Right atrium auricular region (tissue), 2 donors: ENCODE measurements around the gene RNASE12. TPM values are rescaled to one million over a fixed set of nuclear protein-coding genes. Genes with fewer than 3 reads are reported as not detected.

ENCODE experiments used
- DNase-seq: peaks from one replicate; pipeline ENCODE4 v3.0.0-alpha.2; 2019; ENCODE audit warnings: low spot score
- H3K27ac ChIP-seq, 2 donors: fragments of 200-600 bp; sonication (generic); 1 replicate in 1 of 2; 2 replicates in 1 of 2; pipeline ENCODE4 v1.5.1; 2016 to 2019
- H3K27me3 ChIP-seq, 2 donors: fragments of 200-600 bp; sonication (generic); one replicate each; pipeline versions ENCODE4 v1.5.1 to v1.6.0; 2017 to 2019
- H3K36me3 ChIP-seq: fragments of 200-600 bp; sonication (generic); one replicate; pipeline ENCODE4 v1.5.1; 2016
- H3K4me1 ChIP-seq, 2 donors: fragments of 200-600 bp; sonication (generic); one replicate each; pipeline versions ENCODE4 v1.5.1 to v1.6.0; 2017 to 2019
- H3K4me3 ChIP-seq, 2 donors: fragments of 200-600 bp; sonication (generic); 1 replicate in 1 of 2; 2 replicates in 1 of 2; pipeline ENCODE4 v1.5.1; 2017 to 2019; ENCODE audit warnings: mild to moderate bottlenecking in 1 of 2, moderate library complexity in 1 of 2
- H3K9me3 ChIP-seq, 2 donors: fragments of 200-600 bp; sonication (generic); one replicate each; pipeline ENCODE4 v1.5.1; 2019
- total RNA-seq, 2 donors: library from RNA; depleted of rRNA; stranded (reverse); fragments of >200 nt; gene quantifications; one replicate each; pipeline ENCODE4 v1.1.0, GENCODE V29; 2016
- TF ChIP-seq, protein P1 (sequence below), 2 donors: fragments of 200-600 bp; sonication (generic); IDR thresholded peaks; one replicate each; pipeline ENCODE4 v1.5.1; 2019; ENCODE audit warnings: antibody characterized with exemption in 2 of 2

Gene RNASE12
- total RNA-seq, 2 donors from 2014 or later, result not detected

DNA sequence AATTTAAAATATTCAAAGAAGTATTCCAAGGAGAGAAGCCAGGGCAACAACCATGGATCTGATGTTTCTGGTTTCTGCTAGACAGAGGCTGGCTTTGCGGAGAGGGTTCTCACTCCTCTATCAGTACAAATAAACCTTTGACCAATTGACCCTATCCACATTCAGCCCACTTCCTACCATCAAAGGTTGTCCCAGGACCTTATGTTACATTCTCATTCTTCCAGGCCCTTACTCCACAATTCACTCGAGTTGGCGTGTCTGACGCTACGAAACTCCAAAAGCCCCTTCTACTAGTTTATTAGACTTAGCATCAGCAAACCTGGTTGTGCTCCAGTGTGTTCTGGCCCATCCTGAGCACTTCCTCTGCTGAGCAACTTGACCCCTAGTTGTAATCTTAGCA is 24.8 kb upstream of the RNASE12 start:
- H3K27ac ChIP-seq, result no peak overlapping the region
- H3K4me3 ChIP-seq, result no peak overlapping the region
- TF ChIP-seq, protein P1, sequence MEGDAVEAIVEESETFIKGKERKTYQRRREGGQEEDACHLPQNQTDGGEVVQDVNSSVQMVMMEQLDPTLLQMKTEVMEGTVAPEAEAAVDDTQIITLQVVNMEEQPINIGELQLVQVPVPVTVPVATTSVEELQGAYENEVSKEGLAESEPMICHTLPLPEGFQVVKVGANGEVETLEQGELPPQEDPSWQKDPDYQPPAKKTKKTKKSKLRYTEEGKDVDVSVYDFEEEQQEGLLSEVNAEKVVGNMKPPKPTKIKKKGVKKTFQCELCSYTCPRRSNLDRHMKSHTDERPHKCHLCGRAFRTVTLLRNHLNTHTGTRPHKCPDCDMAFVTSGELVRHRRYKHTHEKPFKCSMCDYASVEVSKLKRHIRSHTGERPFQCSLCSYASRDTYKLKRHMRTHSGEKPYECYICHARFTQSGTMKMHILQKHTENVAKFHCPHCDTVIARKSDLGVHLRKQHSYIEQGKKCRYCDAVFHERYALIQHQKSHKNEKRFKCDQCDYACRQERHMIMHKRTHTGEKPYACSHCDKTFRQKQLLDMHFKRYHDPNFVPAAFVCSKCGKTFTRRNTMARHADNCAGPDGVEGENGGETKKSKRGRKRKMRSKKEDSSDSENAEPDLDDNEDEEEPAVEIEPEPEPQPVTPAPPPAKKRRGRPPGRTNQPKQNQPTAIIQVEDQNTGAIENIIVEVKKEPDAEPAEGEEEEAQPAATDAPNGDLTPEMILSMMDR (IDR thresholded peaks at IDR 0.05), result no peak
- no peaks in the 10 kb centered on the region for H3K9me3 ChIP-seq
- no peaks in the 10 kb centered on the region for H3K36me3 ChIP-seq
- no peak for DNase-seq
- peaks cover 0 to 15% of the 10 kb centered on the region in 2 donors for H3K4me1 ChIP-seq
- no peaks in the 10 kb centered on the region for H3K27me3 ChIP-seq

DNA sequence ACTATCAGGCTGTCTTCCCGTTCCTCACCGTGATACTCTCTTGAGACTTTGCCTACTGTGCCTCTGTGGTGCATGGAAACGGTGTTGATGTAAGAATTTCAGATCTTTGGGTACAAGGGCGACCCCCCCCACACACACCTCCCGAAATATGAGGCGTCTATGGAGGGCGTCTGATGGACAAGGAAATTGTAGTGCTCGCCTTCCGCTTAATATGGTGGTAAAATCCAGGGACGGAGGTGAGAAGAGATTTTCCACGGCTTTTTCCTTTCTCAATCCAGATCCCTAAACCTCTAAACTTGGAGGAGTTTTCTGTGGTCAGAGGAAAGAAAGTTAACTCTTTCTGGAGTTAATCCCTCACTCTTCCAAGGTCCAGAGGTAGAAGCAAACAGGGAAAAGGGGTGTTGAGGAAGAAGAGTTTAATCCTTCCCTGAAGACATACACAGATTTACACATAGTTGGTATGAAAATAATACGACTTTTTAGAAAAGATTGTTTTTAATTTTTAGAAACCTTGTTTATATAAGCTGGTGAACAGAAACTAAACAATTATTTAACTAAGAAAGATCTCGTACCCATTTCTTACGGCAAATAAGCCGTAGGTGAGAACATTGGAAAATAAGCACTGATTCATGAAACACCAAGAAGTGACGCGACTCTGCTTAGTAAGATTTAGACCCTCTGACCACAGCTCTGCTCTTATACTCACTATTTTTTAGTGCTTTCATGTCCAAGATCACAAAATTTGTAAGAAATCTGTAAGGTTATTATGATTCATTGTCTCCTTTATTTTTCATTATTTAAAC is 23.1 kb upstream of the RNASE12 start:
- no peak for DNase-seq
- peaks cover 0 to 22% of the 10 kb centered on the region in 2 donors for H3K4me1 ChIP-seq
- TF ChIP-seq, protein P1 (IDR thresholded peaks at IDR 0.05), result no peak
- no peaks in the 10 kb centered on the region for H3K27me3 ChIP-seq
- H3K27ac ChIP-seq, result peak overlapping the region; percentile 67 to 76
- no peaks in the 10 kb centered on the region for H3K36me3 ChIP-seq
- H3K4me3 ChIP-seq, result peak overlapping the region; percentile 46 to 58
- no peaks in the 10 kb centered on the region for H3K9me3 ChIP-seq

DNA sequence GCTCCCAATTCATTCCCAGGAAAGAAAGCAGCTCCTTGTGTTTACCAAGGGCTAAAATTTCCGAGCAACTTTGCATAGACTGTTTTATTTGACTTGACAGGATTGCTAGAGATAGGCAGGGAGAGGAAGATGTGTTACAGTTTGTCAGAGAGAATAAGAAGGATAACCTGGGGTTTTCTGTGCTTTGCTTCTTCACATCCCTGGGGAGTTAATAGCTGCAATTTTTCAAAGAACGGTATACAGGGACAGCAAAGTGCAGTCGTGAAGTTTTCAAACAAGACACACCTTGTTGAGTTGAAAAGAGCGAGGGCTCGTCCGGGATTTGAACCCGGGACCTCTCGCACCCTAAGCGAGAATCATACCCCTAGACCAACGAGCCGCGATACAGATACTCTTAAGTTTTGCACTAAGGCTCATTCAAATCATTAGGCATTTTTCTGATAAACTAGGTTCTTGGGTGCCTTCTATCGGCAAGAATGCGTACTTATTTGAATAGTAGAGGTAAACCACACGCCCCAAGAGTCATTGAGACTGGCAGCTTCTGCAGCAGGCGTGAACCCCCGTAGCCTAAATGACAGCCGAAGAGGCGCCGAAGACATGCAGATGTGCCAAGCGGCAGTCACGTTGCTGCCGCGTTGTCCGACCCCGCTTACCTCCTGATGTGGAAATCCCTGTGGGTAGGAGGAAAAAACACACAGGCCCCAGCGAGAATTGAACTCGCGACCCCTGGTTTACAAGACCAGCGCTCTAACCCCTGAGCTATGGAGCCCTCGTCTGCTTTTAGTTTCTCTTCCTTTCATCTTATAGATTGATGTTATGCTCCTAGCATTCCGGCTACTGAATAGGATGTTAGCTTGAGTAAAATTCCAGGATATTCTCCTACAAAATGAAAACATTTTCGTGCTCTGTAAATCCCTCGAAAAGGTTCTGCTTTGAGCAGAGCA is 22.2 kb upstream of the RNASE12 start:
- DNase-seq, result peak; percentile 85
- TF ChIP-seq, protein P1 (IDR thresholded peaks at IDR 0.05), result peak; percentile 59 to 81
- H3K36me3 ChIP-seq, result no peaks in the 10 kb centered on the region
- peaks cover 0 to 22% of the 10 kb centered on the region in 2 donors for H3K4me1 ChIP-seq
- peak overlapping the region; percentile 67 to 76 for H3K27ac ChIP-seq
- peak overlapping the region; percentile 46 to 58 for H3K4me3 ChIP-seq
- H3K27me3 ChIP-seq, result no peaks in the 10 kb centered on the region
- no peaks in the 10 kb centered on the region for H3K9me3 ChIP-seq

DNA sequence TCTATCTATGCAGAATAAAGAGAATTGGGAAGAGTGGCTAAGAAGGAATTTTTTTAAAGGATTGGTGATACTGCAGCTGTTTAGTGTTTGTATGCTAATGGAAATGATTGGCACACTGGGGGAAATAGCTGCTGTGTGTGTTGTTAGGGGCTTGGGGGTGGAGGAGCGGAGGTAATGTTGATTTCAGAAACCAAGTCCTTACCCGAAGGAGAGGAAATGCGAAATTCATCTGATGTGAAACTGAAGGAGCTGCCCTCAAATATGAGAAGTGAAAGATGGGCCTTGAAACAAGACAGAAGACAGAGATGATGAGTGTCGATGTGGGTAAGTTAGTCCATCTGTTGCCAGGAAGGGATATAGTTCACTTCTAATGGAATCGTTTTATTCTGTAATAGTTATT is 21.2 kb upstream of the RNASE12 start:
- H3K27ac ChIP-seq, result no peak overlapping the region
- no peak overlapping the region for H3K4me3 ChIP-seq
- no peaks in the 10 kb centered on the region for H3K9me3 ChIP-seq
- TF ChIP-seq, protein P1 (IDR thresholded peaks at IDR 0.05), result no peak
- H3K36me3 ChIP-seq, result no peaks in the 10 kb centered on the region
- H3K27me3 ChIP-seq, result no peaks in the 10 kb centered on the region
- peaks cover 0 to 22% of the 10 kb centered on the region in 2 donors for H3K4me1 ChIP-seq
- DNase-seq, result no peak

DNA sequence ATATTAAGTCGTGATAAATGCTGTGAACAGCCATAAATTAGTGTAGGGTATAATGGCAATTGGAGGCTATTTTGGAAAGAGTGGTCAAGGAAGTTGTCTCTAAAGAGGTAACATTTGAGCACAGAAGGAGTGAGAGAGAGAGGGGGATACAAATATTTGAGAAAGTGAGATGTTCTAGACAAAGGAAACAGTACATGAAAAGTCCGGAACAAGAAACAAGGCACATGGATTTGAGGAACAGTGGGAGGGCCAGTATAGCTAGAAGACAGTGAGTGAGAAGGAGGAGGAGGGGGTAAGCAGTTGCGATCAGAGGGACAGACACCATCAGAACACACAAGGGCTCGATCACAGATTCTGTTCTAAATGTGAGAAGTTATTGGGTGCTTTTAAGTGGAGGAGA is 20.1 kb upstream of the RNASE12 start:
- Histone ChIP-seq H3K4me1 (peaks cover 0 to 22% of the 10 kb centered on the region in 2 donors), H3K9me3 (no peaks in the 10 kb centered on the region), H3K27ac (no peak overlapping the region), H3K4me3 (no peak overlapping the region), H3K36me3 (no peaks in the 10 kb centered on the region), H3K27me3 (no peaks in the 10 kb centered on the region)
- TF ChIP-seq, protein P1 (IDR thresholded peaks at IDR 0.05), result no peak
- DNase-seq, result no peak
